ENCODE results near the gene EPB41.
"Not testable (repeated sequence)": the region's sequence is repeated elsewhere in the genome, so short reads cannot be mapped to it uniquely, and the experiment has no call there.

- not testable (repeated sequence) for TF ChIP-seq CTCF (IDR thresholded peaks at IDR 0.05; ENCODE audit: low read depth, low read length); POLR2A (IDR thresholded peaks at IDR 0.05; ENCODE audit: extremely low read depth, insufficient read length); MYC (IDR thresholded peaks at IDR 0.05; ENCODE audit: low read depth, low read length)
- TF ChIP-seq, protein P1, sequence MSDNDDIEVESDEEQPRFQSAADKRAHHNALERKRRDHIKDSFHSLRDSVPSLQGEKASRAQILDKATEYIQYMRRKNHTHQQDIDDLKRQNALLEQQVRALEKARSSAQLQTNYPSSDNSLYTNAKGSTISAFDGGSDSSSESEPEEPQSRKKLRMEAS (IDR thresholded peaks at IDR 0.05; ENCODE audit: low read depth, low read length): not testable (repeated sequence)
Measured at GRCh38 chr1:29150346-29150745, 236.0 kb downstream of the EPB41 start.
